GM21515 (cell line): ENCODE data around the gene OPCML.

ENCODE experiments used
- ATAC-seq: cut with Tn5 transposase; IDR thresholded peaks from one replicate; pipeline ENCODE4 v1.9.1; 2021; ENCODE audit not compliant: unreplicated experiment

OPCML gene

GRCh38 chr11:133238495-133238894 lies 293.8 kb downstream of the OPCML start:
- no peak for ATAC-seq

GRCh38 chr11:133238027-133238426 lies 294.3 kb downstream of the OPCML start:
- ATAC-seq, result no peak

GRCh38 chr11:133235381-133235780 lies 296.9 kb downstream of the OPCML start:
- no peak for ATAC-seq

GRCh38 chr11:133234883-133235282 lies 297.4 kb downstream of the OPCML start:
- no peak for ATAC-seq

DNA sequence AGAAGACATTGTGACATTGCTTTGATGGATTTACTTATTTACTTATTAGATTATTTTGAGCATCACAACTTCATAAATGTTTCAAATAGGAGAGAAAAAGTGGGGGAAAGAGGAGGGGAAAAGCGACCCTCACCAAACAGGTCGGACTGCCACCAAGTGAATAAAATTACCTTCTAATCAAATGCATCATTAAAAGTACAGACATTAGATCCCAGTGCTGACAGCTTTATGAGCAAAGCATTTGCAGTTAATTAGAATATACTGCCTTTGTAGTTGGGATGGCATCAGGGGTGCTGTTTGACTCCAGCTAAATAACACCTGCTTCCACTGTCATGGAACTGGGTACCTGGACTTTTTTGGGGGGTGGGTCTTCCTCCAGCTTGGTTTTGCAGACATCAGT lies 299.6 kb downstream of the OPCML start:
- no peak for ATAC-seq

DNA sequence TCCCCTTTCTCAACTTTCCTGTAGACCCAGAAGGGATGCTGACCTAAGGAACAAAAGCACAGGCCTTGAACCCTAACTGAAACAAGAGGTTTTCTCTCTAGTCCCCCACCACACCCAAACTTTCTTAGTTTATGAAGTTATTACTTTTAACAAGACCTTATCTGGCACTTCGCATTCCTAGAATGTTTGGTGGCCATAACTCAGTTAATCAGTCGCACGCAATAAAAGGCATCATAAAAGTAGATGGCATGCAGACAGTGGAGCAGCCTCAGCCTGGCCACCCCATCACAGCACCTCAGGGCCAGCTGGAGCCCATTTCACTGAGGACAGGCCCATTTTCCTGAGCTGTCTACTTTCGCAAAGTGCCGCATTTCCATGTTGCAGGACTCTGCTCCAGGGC lies 301.9 kb downstream of the OPCML start:
- no peak for ATAC-seq

- no peak for ATAC-seq
Observed at GRCh38 chr11:133228471-133229329, 303.6 kb downstream of the OPCML start.

DNA sequence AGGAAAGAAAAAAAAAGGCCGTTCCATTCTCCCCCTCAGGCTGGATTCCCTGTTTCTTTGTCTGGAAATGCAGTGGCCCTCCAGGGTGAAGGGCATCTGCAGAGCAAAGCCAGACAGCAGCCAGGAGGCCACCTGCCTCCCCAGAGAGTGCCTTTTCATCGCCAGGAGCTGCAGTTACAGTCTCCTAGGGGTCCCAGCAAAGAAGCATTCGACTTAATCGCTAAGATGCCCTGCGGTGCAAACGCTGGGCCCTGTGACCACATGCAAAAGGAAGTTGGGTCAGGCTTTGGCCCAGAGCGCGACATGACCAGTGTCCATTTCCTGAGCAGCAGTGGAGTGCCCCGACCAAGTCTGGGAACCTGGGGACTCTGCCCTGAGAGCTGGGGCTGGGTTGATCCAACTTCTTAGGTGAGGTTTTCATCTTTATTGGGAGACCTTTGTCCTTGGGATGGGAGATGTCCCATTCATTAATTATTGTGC lies 304.6 kb downstream of the OPCML start:
- no peak for ATAC-seq

- ATAC-seq, result no peak
Observed at GRCh38 chr11:133224271-133224670, 308.0 kb downstream of the OPCML start.

DNA sequence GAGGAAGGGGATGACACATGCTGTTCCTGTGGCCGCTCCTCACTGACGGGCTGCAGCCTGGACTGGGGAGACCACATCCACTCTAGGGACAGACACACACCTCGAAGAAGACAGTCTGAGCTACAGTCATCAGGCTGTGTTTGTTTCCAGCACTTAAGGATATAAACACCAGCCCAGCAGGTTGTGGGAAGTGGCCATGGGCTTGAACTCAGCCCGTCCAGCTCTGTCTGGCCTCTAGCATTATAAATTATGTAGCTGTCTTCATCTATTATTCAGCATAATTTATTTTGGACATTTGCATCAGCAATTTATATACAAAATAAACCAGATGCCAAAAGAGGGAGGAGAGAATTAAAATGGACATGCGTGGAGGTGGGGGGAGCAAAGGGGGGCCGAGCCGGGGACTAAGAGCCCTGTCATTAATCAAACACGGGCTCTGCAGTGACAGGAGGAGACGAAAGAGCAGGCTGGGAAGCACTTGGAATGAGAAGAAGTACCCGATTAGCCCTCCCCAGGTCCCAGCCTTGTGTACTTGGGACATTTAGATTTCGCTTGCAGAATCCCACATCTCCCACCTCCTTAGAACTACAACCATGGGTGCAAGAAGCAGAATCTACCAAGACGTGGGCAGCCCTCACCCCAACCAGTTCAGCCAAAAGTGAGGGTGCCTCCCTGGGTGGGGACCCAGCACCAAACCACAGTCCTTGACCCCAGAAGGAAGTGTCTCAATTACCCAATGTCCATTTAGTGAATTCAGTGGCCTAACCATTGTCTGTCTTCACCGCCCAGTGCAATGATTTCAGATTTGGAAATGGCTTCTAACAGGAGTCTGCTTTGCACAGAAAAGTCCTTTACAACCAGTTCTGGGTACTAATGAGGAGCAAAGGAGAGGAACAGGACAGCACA lies 309.6 kb downstream of the OPCML start:
- ATAC-seq, result no peak

DNA sequence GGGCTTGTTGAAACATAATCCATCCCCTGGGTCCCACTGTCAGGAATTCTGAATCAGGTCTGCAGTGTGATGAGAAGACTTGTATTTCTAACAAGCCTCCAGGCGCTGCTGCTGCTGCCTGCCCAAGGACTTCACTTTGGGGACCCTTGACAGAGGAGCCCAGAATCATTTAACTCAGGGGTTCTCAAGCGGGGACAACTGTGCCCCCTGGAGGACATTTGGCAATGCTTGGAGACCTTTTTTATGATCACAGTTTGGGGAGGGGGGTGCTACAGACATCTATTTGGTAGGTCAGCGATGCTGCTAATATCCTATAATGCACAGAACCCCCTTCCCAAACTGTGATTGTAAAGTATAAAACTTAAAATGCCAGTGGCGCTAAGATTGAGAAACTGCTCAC lies 312.8 kb downstream of the OPCML start:
- no peak for ATAC-seq

DNA sequence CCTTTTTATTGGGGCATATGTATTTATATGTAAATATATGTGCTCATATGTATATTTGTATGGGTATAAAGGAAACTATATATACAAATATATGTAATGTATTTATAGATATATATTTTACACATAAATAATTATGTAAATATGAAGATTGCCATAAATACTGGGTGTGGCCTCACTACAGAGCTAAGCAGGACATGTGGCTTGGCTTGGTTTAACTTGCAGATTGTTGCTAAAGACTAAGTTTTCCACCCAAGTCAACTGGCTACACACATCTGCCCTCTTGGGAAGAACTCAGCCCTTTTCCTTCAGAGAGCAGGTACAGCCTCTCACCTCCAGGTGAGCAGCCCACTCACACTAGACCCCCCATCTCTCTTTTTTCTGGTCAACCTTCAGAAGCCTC lies 315.5 kb downstream of the OPCML start:
- ATAC-seq, result no peak

GRCh38 chr11:133215596-133216230 lies 316.6 kb downstream of the OPCML start:
- ATAC-seq, result no peak

DNA sequence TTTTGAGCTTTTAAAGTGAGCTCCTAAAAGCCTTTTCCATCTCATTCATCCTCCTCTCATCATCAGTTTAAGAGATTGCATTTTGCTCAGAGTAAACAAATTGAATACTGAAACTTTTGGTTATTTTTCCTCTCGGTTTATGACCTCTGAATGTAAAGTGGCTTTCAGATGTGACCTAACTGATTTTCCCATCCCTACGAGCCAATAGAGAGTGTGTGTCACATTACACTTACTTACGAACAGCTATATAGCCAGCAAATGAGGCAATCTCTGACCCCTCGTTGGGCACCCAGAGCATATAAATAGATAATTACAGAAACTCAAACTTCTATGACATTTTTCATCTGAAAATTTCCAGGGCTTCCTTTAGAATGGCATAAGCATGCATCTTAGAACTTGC lies 317.7 kb downstream of the OPCML start:
- ATAC-seq, result no peak

DNA sequence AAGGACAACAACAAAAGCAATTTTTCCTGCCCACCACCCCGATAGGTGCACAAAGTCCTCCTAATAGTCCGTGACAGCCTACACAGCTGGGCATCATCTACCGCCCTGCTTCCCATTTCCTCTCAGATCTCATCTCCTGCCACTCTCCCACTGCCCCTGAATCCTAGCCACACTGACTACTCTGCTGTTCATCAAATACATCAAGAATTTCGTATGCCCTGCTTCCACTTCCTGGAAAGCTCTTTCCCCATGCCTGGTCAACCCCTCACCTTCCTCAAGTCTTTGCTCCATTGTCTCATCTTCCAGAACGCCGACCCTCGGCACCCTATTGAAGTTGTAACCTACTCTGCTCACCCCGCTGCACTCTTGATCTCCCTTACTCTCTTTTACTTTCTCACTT lies 320.1 kb downstream of the OPCML start:
- no peak for ATAC-seq

- ATAC-seq, result no peak
Observed at GRCh38 chr11:133207995-133208394, 324.3 kb downstream of the OPCML start.

DNA sequence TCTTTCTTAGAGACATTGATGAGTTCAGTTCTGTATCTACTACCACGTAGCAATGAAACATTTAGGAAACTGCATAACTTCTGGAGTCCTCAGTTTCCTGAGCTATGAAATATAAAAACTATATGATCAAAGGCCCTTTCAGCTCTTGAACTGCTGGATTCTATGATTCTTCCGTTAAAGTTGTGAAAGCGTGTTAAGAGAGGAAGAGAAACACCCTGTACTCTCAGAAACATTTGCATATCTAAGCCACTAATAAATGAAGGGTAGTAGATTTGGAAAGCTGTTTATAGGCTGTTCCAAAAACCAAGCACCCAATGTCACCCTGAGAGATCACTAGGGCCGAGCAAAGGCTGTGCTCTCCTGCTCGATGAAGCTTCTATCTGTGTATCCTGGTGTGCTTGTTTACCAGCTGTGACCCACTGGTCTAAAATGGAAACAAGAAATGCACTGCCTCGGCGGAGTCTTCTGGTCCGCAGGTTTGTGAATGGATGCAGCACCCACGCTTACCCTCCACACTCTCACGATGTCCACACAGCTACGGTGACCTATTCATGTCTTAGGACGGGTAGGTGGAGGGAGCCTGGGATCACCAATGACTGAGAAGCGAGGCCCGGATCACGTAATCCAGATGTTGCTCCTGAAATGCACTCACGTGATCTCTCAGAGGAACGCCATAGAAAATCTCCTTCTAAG lies 325.8 kb downstream of the OPCML start:
- ATAC-seq, result no peak

DNA sequence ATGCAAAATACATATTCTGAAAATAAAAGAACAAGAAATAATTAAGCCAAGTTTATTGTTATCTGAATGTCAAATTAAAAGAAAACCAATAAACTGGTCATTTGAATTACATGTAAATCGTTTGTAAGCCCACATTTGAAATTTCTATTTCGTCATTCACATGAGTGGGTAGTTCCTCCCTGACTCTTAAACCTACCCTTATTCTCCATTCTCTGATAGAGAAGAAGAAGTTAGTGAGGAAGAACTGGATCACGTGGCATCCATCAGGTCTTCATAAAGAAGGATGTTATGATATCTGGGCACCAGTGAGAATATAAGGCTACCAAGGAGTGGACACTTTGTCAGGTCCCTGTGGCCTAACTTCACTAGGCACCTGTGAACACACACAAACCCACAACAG lies 328.1 kb downstream of the OPCML start:
- no peak for ATAC-seq

DNA sequence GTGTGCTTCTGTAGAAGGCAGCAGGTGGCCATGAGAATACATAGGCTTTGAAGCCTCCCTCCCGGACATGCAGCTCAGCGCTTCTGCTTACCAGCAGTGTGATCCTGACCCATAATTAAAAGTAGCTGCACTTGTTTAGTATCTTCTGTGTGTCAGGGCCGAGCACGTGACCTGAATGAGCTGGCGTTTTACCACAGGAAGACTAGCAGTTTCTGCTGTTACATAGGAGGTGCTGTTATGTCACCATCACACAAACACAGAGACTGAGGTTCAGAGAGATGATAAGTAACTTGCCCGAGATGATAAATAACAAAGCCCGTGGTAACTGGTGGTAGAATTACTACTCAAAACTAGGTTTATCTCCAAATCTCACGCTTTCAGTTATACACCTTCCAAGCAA lies 329.5 kb downstream of the OPCML start:
- no peak for ATAC-seq

GRCh38 chr11:133198438-133198837 lies 333.9 kb downstream of the OPCML start:
- no peak for ATAC-seq

GRCh38 chr11:133197425-133197824 lies 334.9 kb downstream of the OPCML start:
- no peak for ATAC-seq
